Jurkat, Clone E6-1 (cell line): ENCODE measurements around the gene BABAM1.

ENCODE experiments used
- DNase-seq: peaks from one replicate; pipeline ENCODE4 v3.0.0-alpha.2; 2011; ENCODE audit warnings: low read depth, low spot score
- H3K4me3 ChIP-seq: 2 replicates; pipeline ENCODE4 v1.5.1; 2011; ENCODE audit warnings: mild to moderate bottlenecking, low read length, control low read depth, moderate library complexity

The BABAM1 gene

GRCh38 chr19:17312189-17313113 is 45.2 kb downstream of the BABAM1 start:
- no peak for DNase-seq
- H3K4me3 ChIP-seq, result no peak overlapping the region

- DNase-seq, result no peak
These were observed 46.9 kb downstream of the BABAM1 start for GRCh38 chr19:17314007-17314593.

GRCh38 chr19:17318966-17319365 is 51.7 kb downstream of the BABAM1 start:
- no peak for DNase-seq

More at GRCh38 chr19:17314007-17314593, 46.9 kb downstream of the BABAM1 start:
- H3K4me3 ChIP-seq, result no peak overlapping the region

GRCh38 chr19:17319473-17320238 is 52.4 kb downstream of the BABAM1 start:
- no peak for DNase-seq

More at GRCh38 chr19:17318966-17319365, 51.7 kb downstream of the BABAM1 start:
- no peak overlapping the region for H3K4me3 ChIP-seq

GRCh38 chr19:17320435-17320834 is 53.2 kb downstream of the BABAM1 start:
- no peak overlapping the region for H3K4me3 ChIP-seq
- DNase-seq, result no peak

More at GRCh38 chr19:17319473-17320238, 52.4 kb downstream of the BABAM1 start:
- H3K4me3 ChIP-seq, result no peak overlapping the region

GRCh38 chr19:17321655-17322489 is 54.6 kb downstream of the BABAM1 start:
- no peak for DNase-seq
- H3K4me3 ChIP-seq, result no peak overlapping the region

- no peak overlapping the region for H3K4me3 ChIP-seq
- no peak for DNase-seq
These were observed 55.6 kb downstream of the BABAM1 start for GRCh38 chr19:17322854-17323253.

GRCh38 chr19:17323300-17323963 is 56.2 kb downstream of the BABAM1 start:
- no peak for DNase-seq
- H3K4me3 ChIP-seq, result no peak overlapping the region

GRCh38 chr19:17323964-17324332 is 56.7 kb downstream of the BABAM1 start:
- H3K4me3 ChIP-seq, result no peak overlapping the region
- DNase-seq, result no peak

GRCh38 chr19:17324357-17325114 is 57.3 kb downstream of the BABAM1 start:
- no peak for DNase-seq

GRCh38 chr19:17325133-17325532 is 57.9 kb downstream of the BABAM1 start:
- H3K4me3 ChIP-seq, result no peak overlapping the region
- DNase-seq, result no peak

More at GRCh38 chr19:17324357-17325114, 57.3 kb downstream of the BABAM1 start:
- no peak overlapping the region for H3K4me3 ChIP-seq

GRCh38 chr19:17325881-17326594 is 58.8 kb downstream of the BABAM1 start:
- no peak overlapping the region for H3K4me3 ChIP-seq
- no peak for DNase-seq

GRCh38 chr19:17326595-17326966 is 59.3 kb downstream of the BABAM1 start:
- no peak overlapping the region for H3K4me3 ChIP-seq
- DNase-seq, result no peak

GRCh38 chr19:17327068-17327653 is 59.9 kb downstream of the BABAM1 start:
- no peak overlapping the region for H3K4me3 ChIP-seq
- DNase-seq, result no peak

GRCh38 chr19:17327654-17328516 is 60.6 kb downstream of the BABAM1 start:
- DNase-seq, result no peak
- H3K4me3 ChIP-seq, result peak overlapping the region; percentile 54
